CD4-positive, CD25-positive, alpha-beta regulatory T cell (primary cell): Measurements from ENCODE around the gene PGD. TPM values are rescaled to one million over a fixed set of nuclear protein-coding genes. Genes with fewer than 3 reads are reported as not detected.
A peak's percentile ranks its signal among the peaks of the same experiment; 100 is the strongest.

Experiments
- ATAC-seq, 2 donors: fragments of 150-1000 bp; cut with Tn5 transposase; one replicate each; pipeline ENCODE4 v1.10.0; 2021; ENCODE audit warnings: low read depth in 2 of 2, moderate number of reproducible peaks in 2 of 2, moderate library complexity in 1 of 2
- DNase-seq, 3 donors: peaks; one replicate each; pipeline versions ENCODE4 v3.0.0 to v3.0.0-alpha.2; 2012 to 2022; ENCODE audit warnings: mixed read lengths in 1 of 3
- H3K27ac ChIP-seq: one replicate; pipeline ENCODE4 v1.7.0; 2013; ENCODE audit warnings: mild to moderate bottlenecking, low read length; ENCODE audit not compliant: insufficient read depth, poor library complexity, severe bottlenecking
- H3K27me3 ChIP-seq: one replicate; pipeline ENCODE4 v1.7.0; 2013; ENCODE audit warnings: low read length; ENCODE audit not compliant: control insufficient read depth, insufficient read depth
- H3K36me3 ChIP-seq: one replicate; pipeline ENCODE4 v1.7.0; 2013; ENCODE audit warnings: mild to moderate bottlenecking, low read length, moderate library complexity; ENCODE audit not compliant: control insufficient read depth, insufficient read depth
- H3K4me1 ChIP-seq: 2 replicates; pipeline ENCODE4 v1.7.0; 2013; ENCODE audit warnings: mild to moderate bottlenecking, low read length; ENCODE audit not compliant: insufficient read depth, control insufficient read depth, poor library complexity, severe bottlenecking
- H3K4me3 ChIP-seq: one replicate; pipeline ENCODE4 v1.7.0; 2013; ENCODE audit warnings: low read depth, mild to moderate bottlenecking, low read length, moderate library complexity
- H3K9me3 ChIP-seq, 2 experiments: 1 replicate in 1 of 2; 2 replicates in 1 of 2; pipeline ENCODE4 v1.7.0; 2013; ENCODE audit warnings: low read length in 2 of 2, mild to moderate bottlenecking in 1 of 2, moderate library complexity in 1 of 2; ENCODE audit not compliant: control insufficient read depth in 2 of 2
- H3K27ac Mint-ChIP-seq, 3 donors: one replicate each; pipeline ENCODE4 v1.8.0; 2020 to 2022; ENCODE audit warnings: mild to moderate bottlenecking in 3 of 3, mixed read lengths in 3 of 3, moderate library complexity in 2 of 3
- H3K27me3 Mint-ChIP-seq: one replicate; pipeline ENCODE4 v1.8.0; 2022; ENCODE audit warnings: mild to moderate bottlenecking, mixed read lengths
- H3K36me3 Mint-ChIP-seq: one replicate; pipeline ENCODE4 v1.8.0; 2020; ENCODE audit warnings: mixed read lengths
- H3K4me1 Mint-ChIP-seq, 4 donors: one replicate each; pipeline ENCODE4 v1.8.0; 2020 to 2022; ENCODE audit warnings: mixed read lengths in 4 of 4, mild to moderate bottlenecking in 1 of 4
- H3K4me3 Mint-ChIP-seq, 4 donors: one replicate each; pipeline ENCODE4 v1.8.0; 2020 to 2022; ENCODE audit warnings: mild to moderate bottlenecking in 4 of 4, mixed read lengths in 4 of 4, moderate library complexity in 3 of 4
- H3K9me3 Mint-ChIP-seq, 7 donors: one replicate each; pipeline ENCODE4 v1.8.0; 2020 to 2022; ENCODE audit warnings: mixed read lengths in 7 of 7, mild to moderate bottlenecking in 3 of 7, moderate library complexity in 2 of 7
- polyA plus RNA-seq, 4 donors: library from polyadenylated mRNA; unstranded; fragments of 300-500 nt; fragmentation: Illumina TruSeq; gene quantifications; one replicate each; pipeline ENCODE4 v1.2.3, GENCODE V29; 2021
- total RNA-seq: library from RNA; stranded (reverse); gene quantifications from one replicate; pipeline ENCODE4 v1.2.3, GENCODE V29; 2022

The PGD gene
- total and polyA plus RNA-seq, 5 donors from 2014 or later: 23.2 to 42.4 (median 39.8) TPM

GRCh38 chr1:10386761-10387676 is 11.8 kb upstream of the PGD start:
- H3K4me3 Mint-ChIP-seq: peak overlapping the region in 1 of 4 donors; percentile 43
- Histone ChIP-seq H3K4me1 (peaks cover 5% of the 10 kb centered on the region), H3K36me3 (no peaks in the 10 kb centered on the region), H3K27me3 (no peaks in the 10 kb centered on the region), H3K9me3 (no peaks in the 10 kb centered on the region), H3K4me3 (no peak overlapping the region), H3K27ac (no peak overlapping the region)
- ATAC-seq: no peak
- H3K36me3 Mint-ChIP-seq: peaks cover 4% of the 10 kb centered on the region
- H3K4me1 Mint-ChIP-seq: peaks cover 0 to 9% (median 3%) of the 10 kb centered on the region in 4 donors
- no peak for DNase-seq
- H3K27me3 Mint-ChIP-seq: no peaks in the 10 kb centered on the region
- H3K27ac Mint-ChIP-seq: no peak overlapping the region
- H3K9me3 Mint-ChIP-seq: no peaks in the 10 kb centered on the region

- DNase-seq: peak in 2 of 3 donors; percentile 14 to 57
- H3K27ac Mint-ChIP-seq: no peak overlapping the region
- no peaks in the 10 kb centered on the region for H3K9me3 ChIP-seq
Measured at GRCh38 chr1:10387677-10388386, 11.0 kb upstream of the PGD start.

GRCh38 chr1:10388387-10388715 is 10.5 kb upstream of the PGD start:
- Histone ChIP-seq H3K36me3 (no peaks in the 10 kb centered on the region), H3K4me3 (no peak overlapping the region), H3K27ac (no peak overlapping the region), H3K27me3 (no peaks in the 10 kb centered on the region), H3K4me1 (peaks cover 5% of the 10 kb centered on the region), H3K9me3 (no peaks in the 10 kb centered on the region)
- DNase-seq (no peak), ATAC-seq (no peak)
- H3K4me1 Mint-ChIP-seq: peaks cover 0 to 9% (median 3%) of the 10 kb centered on the region in 4 donors
- H3K27ac Mint-ChIP-seq: no peak overlapping the region
- H3K9me3 Mint-ChIP-seq: no peaks in the 10 kb centered on the region
- no peak overlapping the region for H3K4me3 Mint-ChIP-seq
- peaks cover 4% of the 10 kb centered on the region for H3K36me3 Mint-ChIP-seq
- no peaks in the 10 kb centered on the region for H3K27me3 Mint-ChIP-seq

More at GRCh38 chr1:10387677-10388386, 11.0 kb upstream of the PGD start:
- Histone ChIP-seq H3K27me3 (no peaks in the 10 kb centered on the region), H3K4me3 (no peak overlapping the region), H3K4me1 (peaks cover 5% of the 10 kb centered on the region), H3K27ac (no peak overlapping the region), H3K36me3 (no peaks in the 10 kb centered on the region)
- ATAC-seq: no peak
- H3K4me1 Mint-ChIP-seq: peaks cover 0 to 9% (median 3%) of the 10 kb centered on the region in 4 donors
- H3K27me3 Mint-ChIP-seq: no peaks in the 10 kb centered on the region
- peak overlapping the region in 1 of 4 donors; percentile 43 for H3K4me3 Mint-ChIP-seq
- H3K36me3 Mint-ChIP-seq: peaks cover 4% of the 10 kb centered on the region
- H3K9me3 Mint-ChIP-seq: no peaks in the 10 kb centered on the region

GRCh38 chr1:10389271-10389973 is 9.4 kb upstream of the PGD start:
- H3K9me3 ChIP-seq: no peaks in the 10 kb centered on the region
- Mint-ChIP-seq H3K4me1 (peaks cover 0 to 9% (median 3%) of the 10 kb centered on the region in 4 donors), H3K36me3 (peaks cover 1% of the 10 kb centered on the region), H3K27me3 (no peaks in the 10 kb centered on the region), H3K4me3 (peak overlapping the region in 1 of 4 donors; percentile 47), H3K27ac (no peak overlapping the region), H3K9me3 (no peaks in the 10 kb centered on the region)
- H3K4me3 ChIP-seq: no peak overlapping the region
- H3K27me3 ChIP-seq: no peaks in the 10 kb centered on the region
- ATAC-seq (no peak), DNase-seq (no peak)
- peaks cover 5% of the 10 kb centered on the region for H3K4me1 ChIP-seq
- H3K27ac ChIP-seq: no peak overlapping the region
- H3K36me3 ChIP-seq: no peaks in the 10 kb centered on the region

GRCh38 chr1:10396870-10397269 is 2.0 kb upstream of the PGD start:
- Mint-ChIP-seq H3K4me1 (peaks cover 10 to 28% (median 18%) of the 10 kb centered on the region in 4 donors), H3K27ac (no peak overlapping the region), H3K36me3 (peaks cover 3% of the 10 kb centered on the region), H3K27me3 (no peaks in the 10 kb centered on the region), H3K9me3 (no peaks in the 10 kb centered on the region), H3K4me3 (peak overlapping the region in 3 of 4 donors; percentile 62 to 66 (median 65))
- no peak overlapping the region for H3K27ac ChIP-seq
- H3K9me3 ChIP-seq: no peaks in the 10 kb centered on the region
- no peak for ATAC-seq
- peaks cover 11% of the 10 kb centered on the region for H3K4me1 ChIP-seq
- H3K4me3 ChIP-seq: no peak overlapping the region
- no peak for DNase-seq
- no peaks in the 10 kb centered on the region for H3K36me3 ChIP-seq
- no peaks in the 10 kb centered on the region for H3K27me3 ChIP-seq

GRCh38 chr1:10398278-10398733 is 558 bp upstream of the PGD start:
- Histone ChIP-seq H3K27me3 (no peaks in the 10 kb centered on the region), H3K9me3 (no peaks in the 10 kb centered on the region), H3K4me3 (peak overlapping the region; percentile 74), H3K36me3 (peaks cover 5% of the 10 kb centered on the region), H3K4me1 (peaks cover 11% of the 10 kb centered on the region), H3K27ac (peak overlapping the region; percentile 61)
- Mint-ChIP-seq H3K4me3 (peak overlapping the region; percentile 96 to 98 (median 97)), H3K27ac (peak overlapping the region; percentile 11 to 93 (median 85)), H3K36me3 (peaks cover 3% of the 10 kb centered on the region), H3K27me3 (no peaks in the 10 kb centered on the region), H3K4me1 (peaks cover 11 to 28% (median 19%) of the 10 kb centered on the region in 4 donors), H3K9me3 (no peaks in the 10 kb centered on the region)
- DNase-seq: no peak
- no peak for ATAC-seq

- Histone ChIP-seq H3K4me3 (peak overlapping the region; percentile 66), H3K27me3 (no peaks in the 10 kb centered on the region), H3K4me1 (peaks cover 11% of the 10 kb centered on the region), H3K36me3 (peaks cover 12% of the 10 kb centered on the region), H3K9me3 (no peaks in the 10 kb centered on the region), H3K27ac (peak overlapping the region; percentile 82)
- peak overlapping the region; percentile 87 to 97 (median 94) for H3K4me3 Mint-ChIP-seq
- H3K9me3 Mint-ChIP-seq: no peaks in the 10 kb centered on the region
- H3K27me3 Mint-ChIP-seq: no peaks in the 10 kb centered on the region
- peak overlapping the region in 2 of 3 donors; percentile 46 to 51 for H3K27ac Mint-ChIP-seq
- peaks cover 13% of the 10 kb centered on the region for H3K36me3 Mint-ChIP-seq
- ATAC-seq (no peak), DNase-seq (peak in 1 of 3 donors; percentile 33)
- peaks cover 14 to 28% (median 21%) of the 10 kb centered on the region in 4 donors for H3K4me1 Mint-ChIP-seq
Measured at GRCh38 chr1:10399444-10399941, 629 bp downstream of the PGD start.
